Ammon's horn (tissue), 1 donor: Measurements from ENCODE around the gene TBATA.
A peak's percentile ranks its signal among the peaks of the same experiment; 100 is the strongest.

ENCODE experiments used
- DNase-seq: peaks from one replicate; pipeline ENCODE4 v3.0.0-alpha.2; 2016; ENCODE audit warnings: low spot score

The TBATA gene

DNA sequence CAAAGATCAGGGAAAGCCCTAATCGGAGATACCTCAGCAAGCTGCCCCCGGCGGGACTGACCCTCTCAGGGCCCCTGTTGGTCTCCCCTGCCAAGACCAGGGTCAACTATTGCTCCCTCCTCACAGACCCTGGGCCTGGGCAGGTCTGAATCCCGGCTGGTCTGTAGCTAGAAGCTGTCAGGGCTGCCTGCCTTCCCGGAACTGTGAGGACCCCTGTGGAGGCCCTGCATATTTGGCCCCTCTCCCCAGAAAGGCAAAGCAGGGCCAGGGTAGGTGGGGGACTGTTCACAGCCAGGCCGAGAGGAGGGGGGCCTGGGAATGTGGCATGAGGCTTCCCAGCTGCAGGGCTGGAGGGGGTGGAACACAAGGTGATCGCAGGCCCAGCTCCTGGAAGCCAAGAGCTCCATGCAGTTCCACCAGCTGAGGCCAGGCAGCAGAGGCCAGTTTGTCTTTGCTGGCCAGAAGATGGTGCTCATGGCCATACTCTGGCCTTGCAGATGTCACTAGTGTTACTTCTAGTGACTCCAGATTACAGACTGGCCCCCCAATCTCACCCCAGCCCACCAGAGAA is 24.1 kb downstream of the TBATA start:
- DNase-seq: no peak

GRCh38 chr10:70760271-70760787 is 24.8 kb downstream of the TBATA start:
- DNase-seq: no peak

- no peak for DNase-seq
These were observed 25.4 kb downstream of the TBATA start for GRCh38 chr10:70759781-70760180.

- peak; percentile 82 for DNase-seq
These were observed 26.2 kb downstream of the TBATA start for GRCh38 chr10:70758757-70759514.

DNA sequence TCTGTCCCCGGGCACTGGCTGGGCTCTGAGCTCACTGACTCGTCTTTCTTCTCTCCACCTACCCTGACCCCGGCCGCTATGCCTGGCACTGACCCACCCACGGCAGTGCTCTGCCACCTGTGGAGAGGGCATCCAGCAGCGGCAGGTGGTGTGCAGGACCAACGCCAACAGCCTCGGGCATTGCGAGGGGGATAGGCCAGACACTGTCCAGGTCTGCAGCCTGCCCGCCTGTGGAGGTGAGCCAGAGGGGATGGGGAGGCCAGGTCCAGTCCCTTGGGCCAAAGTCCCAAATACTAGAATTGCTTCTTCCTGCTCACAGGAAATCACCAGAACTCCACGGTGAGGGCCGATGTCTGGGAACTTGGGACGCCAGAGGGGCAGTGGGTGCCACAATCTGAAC is 27.3 kb downstream of the TBATA start:
- DNase-seq: no peak

GRCh38 chr10:70756700-70757360 is 28.3 kb downstream of the TBATA start:
- DNase-seq: no peak

DNA sequence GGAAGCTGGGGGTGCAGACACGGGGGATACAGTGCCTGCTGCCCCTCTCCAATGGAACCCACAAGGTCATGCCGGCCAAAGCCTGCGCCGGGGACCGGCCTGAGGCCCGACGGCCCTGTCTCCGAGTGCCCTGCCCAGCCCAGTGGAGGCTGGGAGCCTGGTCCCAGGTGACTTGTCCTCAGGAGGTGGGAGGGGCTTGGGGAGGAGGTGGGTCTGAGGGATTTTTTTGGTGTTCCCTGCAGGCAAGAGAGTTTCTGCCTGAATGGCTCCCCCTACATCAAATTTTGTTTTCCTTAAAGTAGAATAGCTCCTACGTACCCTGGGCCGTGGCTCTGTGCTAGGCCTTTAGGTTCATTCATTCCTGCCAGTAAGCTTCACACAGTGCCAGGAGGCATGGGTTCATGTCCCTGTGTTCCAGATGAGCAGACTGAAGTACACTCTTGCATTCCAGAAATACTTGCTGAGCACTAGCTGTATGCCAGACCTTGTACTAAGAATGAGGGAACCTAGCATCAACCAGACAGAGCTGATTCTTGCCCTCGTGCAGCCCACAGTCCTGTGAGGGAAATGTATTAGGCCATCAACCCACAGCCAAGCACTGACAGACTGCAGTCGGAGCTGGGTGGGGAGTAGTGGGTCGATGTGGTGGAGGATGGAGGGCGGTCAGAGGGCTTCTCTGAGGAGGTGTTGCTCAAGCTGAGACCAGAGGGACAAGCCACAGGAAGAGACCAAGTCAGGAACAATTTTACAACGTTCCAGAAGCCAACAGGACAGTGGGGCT is 31.1 kb downstream of the TBATA start:
- no peak for DNase-seq

DNA sequence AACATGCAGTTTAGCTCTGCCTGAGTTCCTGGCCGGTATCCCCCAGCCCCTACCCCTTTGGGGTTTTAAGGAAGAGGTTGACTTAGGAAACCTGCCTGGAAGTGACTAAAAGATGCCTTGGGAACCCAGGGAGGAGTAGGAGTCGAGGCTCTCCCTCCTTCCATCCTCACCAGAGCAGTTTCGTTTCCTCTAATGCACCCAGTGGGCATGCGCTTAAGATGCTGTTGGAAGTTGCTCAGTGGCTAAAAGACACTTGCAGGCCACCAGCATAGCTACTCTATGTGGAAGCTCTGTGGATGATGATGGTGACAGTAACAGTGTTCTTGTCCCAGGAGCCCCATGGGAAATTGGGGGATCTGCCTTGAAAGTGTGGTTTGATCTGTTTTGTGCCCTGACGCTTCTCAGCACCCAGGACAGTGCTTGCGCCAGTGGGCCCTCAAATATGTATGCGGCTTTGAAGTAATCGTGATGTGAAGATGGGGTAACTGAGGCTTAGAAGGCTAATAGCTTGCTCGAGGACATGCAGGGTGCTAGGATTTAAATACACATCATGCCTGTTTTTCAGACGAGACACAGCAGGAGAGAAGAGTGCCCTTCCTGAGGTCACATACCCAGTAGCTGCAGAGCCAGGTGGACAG is 32.0 kb downstream of the TBATA start:
- DNase-seq: peak; percentile 42

GRCh38 chr10:70752571-70752970 is 32.6 kb downstream of the TBATA start:
- DNase-seq: no peak

DNA sequence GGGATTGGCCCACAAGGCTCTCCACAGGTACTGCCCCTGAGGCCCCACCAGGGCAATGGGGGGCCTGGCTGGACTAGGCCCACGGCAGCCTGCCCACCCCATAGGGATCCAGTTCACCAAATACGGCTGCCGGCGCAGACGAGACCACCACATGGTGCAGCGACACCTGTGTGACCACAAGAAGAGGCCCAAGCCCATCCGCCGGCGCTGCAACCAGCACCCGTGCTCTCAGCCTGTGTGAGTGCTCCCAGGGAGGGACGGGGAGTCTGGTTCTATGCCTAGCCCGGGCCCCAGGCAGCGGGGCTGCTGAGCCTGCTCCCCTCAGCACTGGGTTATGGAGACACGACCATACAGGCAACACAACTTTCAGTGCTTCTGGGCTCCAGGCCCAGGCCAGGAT is 33.2 kb downstream of the TBATA start:
- no peak for DNase-seq

DNA sequence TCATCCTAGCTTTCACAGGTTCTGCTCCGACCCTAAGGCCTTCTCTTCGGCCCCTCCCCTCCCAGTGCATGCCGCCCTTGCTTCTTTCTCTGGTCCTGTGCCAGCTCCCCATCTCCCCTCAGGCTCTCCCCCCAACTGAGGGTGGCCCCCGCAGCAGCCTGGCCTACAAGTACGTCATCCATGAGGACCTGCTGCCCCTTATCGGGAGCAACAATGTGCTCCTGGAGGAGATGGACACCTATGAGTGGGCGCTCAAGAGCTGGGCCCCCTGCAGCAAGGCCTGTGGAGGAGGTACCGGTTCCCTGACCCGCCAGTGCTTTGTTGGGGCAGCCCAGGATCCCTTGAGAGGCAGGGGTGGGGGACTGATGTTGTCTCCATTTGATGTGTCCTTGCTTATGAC is 33.8 kb downstream of the TBATA start:
- DNase-seq: no peak

DNA sequence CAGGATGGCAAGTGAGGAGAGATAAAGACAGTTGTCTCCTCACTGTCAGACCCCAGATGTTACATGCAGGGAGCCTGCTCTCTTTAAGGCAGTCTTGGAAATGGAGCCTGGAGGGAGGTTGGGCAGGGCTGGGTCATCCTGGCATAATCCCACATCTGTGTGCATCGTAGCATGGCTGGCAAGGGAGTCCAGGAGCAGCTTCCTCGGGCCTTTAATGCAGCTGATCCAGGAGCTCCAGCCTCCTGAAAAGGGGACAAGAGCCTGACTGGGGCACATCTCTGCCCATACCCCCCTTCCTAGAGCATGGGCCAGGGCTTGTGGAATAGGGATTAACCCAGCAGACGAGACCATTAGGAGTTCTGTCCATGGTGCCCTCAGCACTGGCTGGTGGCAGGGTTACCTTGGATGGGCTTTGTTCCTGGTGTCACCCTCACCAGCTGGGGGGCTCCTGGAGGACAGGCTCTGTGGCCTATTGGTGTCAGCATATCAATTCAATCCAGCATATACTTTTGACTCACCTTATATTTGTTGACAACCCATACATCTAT is 34.9 kb downstream of the TBATA start:
- no peak for DNase-seq

- DNase-seq: no peak
These were observed 35.4 kb downstream of the TBATA start for GRCh38 chr10:70749756-70750155.

DNA sequence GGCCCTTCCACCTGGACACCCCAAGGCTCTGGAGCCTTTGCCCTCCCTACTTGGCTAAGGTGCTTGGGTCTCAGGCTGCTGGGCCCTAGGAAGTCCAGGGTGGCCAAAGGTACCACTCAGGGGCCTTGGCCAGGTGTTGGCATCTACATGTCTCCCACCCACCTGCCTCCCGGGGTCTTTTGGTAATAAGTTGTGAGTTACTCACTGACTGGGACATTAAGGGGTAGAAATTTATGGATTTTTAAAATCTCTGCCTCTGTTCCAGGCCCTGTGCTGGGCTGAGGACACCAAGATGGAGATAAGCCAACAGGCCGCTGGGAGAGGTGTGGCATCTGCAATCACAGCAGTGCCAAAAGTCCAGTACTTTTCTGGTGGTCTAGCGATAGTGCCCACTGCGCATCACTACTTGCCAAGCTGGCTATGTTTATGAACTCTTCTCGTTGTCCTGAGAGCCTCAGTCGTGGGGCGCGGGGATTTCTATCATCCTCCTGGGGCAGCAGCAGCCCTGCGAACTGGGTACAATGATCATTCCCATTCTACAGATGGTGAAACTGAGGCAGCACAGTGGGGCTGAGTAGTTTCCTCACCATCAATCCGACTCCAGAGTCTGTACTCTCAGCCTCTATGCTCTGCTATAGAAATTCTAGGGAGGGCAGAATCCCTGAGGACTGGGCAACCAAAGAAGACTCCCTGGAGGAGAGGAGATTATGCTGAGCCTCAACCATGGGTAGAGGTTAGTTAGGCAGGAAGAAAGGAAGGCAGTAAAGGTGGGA is 36.2 kb downstream of the TBATA start:
- no peak for DNase-seq

DNA sequence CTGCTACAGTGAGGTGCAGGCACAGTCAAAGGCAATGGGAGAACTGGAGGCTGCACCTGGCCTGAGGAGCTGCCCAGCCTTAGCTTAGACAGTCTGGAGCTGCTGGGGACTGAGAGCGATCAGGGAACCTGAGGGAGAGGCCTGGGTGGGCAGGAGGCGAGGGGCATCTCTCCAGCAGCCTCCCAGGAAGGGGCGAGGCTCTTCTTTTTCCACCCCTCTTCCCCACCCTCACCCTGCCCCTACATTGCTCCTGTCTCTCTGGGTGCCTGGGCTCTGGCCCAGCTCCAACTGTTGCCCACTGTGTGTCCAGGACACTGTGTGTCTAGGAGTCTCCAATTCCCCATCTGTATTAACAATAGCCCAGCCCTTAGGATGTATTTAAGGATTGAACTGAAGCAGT is 36.9 kb downstream of the TBATA start:
- DNase-seq: no peak

DNA sequence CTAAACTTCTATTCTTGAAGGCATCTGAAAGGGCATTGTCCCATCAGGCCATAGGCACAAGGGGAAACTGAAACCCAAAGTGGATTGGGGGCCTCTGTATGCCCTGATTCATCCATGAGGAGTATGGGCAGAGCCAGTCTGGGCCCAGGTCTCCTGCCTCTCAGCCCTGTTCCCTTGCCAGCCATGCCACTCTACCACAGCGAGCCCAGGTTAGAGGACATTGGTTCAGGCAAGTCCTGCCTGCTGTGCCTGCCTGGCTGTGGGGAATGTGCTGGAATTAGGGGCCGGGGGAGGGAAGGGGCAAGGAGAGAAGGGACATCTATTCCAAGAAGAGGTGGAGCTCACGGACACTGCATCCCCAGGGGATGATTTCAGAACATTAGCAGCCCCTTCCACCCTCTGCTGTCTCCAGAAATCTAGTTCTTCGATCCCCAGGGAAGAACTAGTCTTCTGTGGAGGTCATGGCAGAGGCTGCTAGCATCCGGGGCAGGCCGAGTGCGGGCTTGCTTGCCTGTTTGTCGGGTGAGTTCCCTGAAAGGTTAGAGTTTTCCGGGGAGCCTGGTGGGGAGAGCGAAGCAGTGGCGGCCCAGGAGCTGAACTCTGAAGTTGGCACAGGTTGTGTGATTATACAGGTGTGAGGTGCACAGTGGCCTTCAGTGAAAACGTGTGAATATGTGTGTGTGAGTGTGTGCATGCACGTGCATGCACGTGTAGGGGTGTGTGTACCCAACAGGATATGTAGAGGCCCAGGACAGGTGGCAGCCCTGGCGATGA is 37.8 kb downstream of the TBATA start:
- no peak for DNase-seq

DNA sequence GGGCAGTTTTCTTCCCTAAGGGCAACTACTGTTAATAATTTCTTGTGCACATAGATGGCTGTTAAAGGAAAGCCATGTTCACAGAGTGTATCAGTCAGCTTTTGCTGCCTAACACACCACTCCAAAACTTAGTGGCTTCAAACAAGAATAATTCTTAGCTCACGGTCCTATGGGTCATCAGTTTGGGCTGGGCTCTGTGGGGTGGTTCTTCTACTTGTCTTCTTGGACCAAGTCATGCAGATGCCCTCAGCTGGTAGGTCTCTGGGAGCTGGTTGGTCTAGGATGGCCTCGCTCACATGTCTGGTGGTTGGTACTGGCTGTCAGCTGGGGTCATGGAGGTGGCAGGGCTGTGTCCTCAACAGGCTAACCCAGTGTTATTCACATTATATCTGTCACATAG is 39.6 kb downstream of the TBATA start:
- no peak for DNase-seq

DNA sequence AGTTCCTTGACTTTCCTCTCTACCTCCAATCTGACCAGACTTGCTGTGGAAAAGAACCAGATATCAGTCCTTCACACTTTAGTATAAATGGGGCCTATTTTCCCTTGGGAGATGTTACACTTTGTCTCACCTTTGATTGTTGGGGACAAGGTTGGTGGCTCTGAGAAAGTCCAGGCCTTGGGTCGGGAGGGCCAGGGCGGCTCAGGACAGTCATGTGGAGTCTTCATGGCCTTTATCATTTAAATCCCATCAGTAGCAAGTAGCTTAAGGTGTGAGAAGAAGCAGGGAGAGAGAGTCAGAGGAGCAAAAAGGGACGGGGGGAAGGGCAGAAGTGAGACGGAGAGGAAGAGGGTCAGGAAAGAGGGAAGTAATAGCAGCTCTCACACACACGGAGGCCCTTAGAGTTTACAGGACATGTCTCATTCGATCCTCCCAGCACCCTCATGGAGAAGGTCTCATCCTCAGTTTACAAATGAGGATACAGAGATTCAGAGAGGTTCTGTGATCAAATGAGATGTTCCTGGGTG is 40.5 kb downstream of the TBATA start:
- DNase-seq: no peak

DNA sequence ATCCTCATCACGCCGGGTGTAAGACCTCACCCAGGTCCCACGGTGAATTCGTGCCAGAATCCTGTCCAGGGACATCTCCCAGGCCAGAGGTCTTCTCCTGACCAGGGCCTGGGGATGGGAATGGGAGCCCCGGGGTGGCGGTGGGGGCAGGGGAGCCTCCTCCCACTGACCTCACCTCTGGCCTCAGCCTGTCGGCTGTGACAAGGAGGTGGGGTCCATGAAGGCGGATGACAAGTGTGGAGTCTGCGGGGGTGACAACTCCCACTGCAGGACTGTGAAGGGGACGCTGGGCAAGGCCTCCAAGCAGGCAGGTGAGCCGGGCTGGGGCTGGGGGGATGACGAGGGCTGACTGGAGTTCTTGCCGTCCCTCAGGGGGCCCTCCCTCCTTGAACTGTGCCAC is 41.3 kb downstream of the TBATA start:
- DNase-seq: no peak

DNA sequence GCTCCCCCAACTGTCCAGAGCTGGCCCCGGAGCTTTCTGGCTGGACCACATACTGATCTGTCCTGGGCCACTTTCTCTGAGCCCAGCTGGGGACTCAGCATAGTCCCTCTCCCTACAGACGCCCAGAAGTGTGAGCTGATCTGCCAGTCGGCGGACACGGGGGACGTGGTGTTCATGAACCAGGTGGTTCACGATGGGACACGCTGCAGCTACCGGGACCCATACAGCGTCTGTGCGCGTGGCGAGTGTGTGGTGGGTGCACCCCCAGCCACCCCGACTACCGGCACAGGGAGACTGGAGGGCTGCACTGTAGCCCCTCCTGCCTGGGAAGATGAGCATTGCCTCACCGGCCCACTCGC is 41.8 kb downstream of the TBATA start:
- no peak for DNase-seq
